HG02678 (cell line): ENCODE results near the gene MACC1.

Experiments used
- ATAC-seq: cut with Tn5 transposase; IDR thresholded peaks from one replicate; pipeline ENCODE4 v1.9.1; 2021; ENCODE audit warnings: mild to moderate bottlenecking, moderate library complexity; ENCODE audit not compliant: unreplicated experiment

Gene MACC1, protein sequence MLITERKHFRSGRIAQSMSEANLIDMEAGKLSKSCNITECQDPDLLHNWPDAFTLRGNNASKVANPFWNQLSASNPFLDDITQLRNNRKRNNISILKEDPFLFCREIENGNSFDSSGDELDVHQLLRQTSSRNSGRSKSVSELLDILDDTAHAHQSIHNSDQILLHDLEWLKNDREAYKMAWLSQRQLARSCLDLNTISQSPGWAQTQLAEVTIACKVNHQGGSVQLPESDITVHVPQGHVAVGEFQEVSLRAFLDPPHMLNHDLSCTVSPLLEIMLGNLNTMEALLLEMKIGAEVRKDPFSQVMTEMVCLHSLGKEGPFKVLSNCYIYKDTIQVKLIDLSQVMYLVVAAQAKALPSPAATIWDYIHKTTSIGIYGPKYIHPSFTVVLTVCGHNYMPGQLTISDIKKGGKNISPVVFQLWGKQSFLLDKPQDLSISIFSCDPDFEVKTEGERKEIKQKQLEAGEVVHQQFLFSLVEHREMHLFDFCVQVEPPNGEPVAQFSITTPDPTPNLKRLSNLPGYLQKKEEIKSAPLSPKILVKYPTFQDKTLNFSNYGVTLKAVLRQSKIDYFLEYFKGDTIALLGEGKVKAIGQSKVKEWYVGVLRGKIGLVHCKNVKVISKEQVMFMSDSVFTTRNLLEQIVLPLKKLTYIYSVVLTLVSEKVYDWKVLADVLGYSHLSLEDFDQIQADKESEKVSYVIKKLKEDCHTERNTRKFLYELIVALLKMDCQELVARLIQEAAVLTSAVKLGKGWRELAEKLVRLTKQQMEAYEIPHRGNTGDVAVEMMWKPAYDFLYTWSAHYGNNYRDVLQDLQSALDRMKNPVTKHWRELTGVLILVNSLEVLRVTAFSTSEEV

DNA sequence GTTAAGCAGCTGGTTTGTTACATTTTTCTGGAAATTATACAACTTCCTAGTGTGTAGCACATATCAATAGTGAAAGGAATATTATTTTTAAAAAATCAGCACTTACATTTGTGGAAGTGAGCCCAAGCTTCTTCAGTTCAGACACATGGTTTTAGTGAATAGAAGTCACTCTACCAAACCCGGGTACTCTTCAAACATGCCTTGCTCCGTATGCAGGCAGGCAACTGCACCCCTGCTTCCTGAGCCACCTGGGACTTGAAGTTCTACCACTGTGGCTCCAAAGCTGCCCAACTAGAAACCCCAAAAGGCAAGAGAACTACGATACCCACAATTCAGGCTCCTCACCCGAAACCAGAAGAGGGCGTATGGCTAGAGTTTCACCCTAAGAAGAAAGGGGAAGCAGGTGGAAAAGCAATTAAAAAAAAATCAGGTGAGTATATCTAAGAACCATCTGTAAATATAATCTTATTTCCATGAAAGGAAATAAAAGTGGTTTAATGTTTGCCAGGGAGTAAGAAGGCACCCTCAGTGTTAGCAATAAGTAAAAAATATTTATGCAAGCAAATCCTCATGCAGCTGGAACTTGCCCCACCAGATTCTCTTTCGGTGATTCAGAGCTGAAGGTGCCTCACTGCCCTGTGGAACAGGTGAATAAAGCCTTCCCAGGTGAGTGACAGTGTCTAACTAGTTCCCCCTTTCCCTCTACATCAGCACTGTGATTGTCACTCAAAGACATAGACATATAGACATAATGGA, at the start of gene MACC1:
TSS of gene MACC1 (minus strand) at position 192 of the 756 bp plus-strand sequence. CDS start 55,522 bp downstream, outside the sequence.
- ATAC-seq = peak; percentile 48

DNA sequence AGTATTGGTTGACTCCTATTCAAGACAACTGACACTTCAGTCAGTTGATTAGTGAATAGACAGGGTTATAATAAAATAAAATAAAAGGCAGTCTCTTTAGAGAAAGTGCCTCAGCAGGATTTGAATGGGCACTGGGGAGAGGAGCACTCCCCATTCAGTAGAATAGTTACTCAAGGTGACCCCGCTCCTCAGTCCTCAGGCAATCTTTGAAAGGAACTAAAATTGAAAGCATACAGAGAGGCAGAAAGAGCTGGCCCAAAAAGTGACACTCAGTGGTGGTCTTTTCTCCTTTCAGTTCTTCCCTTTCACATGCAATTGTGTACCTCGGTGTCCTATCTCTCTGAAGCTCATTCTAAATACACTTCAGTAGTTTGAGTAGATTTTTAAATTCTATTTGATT, 47.4 kb upstream of the MACC1 start:
- ATAC-seq = no peak

DNA sequence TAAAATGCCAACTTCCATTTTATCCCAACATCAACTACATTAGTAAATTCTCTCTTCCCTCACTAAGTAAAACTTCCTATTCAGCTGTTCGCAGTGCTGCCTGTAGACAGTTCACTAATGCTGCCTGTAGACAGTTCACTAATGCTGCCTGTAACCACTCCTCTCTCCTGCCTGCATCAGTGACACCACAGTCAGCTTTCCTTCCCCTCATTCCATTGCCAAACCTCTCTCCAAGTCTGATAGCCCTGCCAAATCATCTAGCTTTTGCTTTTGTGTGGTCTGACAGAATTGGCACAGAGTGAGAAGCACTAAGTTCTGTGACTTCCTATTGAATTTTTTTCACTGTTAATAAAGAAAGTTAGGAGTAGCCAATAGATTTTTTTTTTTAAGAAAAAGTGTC, 43.0 kb upstream of the MACC1 start:
- no peak for ATAC-seq

DNA sequence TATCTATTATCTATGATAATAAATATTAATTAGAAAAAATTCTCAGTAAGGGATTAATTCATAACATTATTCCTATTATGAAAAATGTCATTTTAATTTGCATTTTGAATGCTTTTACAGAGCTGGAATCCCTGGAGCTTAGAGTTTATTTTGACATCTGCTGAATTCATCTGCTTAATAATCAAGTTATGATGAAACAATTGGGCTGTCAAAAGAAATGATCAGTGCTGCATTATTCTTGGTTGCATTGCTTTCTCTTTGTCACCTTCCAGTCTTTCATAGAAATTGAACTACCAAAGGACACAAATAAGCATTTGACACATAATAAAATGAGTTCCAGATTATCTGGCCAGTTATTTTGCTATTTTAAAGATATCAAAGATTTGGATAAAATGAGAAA, 40.0 kb upstream of the MACC1 start:
- no peak for ATAC-seq

DNA sequence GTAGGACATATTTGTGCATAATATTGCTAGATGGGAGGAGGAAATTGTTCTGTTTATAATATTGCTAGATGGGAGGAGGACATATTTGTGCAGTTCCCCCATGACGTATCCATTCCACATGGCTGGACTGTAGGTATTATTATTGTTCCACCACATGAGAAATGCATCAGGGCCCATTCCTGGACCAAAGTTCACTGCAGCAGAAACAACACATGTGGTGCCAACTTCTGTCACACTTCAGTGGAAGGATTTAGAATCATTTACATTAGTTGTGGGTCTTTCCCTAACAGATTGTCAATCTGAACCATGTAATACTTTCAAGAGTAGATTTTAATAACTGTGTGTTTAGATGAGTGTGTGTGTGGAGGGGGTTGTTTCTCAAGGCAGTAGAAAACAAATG, 32.7 kb upstream of the MACC1 start:
- ATAC-seq = no peak

DNA sequence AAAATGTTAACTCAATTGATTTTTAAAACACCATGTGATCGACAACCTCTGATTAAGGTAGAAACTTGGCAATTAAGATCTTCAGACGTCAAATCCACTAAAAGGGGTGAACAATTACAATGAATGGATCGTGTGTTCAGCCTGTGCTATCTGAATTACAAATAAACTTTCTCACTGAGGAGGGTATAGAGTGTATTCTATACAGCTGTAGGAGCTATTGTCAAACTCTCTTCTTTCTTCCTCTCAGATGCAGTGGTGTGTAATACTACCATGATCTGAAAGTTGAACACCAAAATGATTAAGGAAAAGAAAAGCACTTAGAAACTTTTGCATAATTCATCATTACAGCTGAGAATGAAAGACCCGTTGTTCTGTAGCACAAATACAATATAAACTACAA, 32.2 kb upstream of the MACC1 start:
- no peak for ATAC-seq

DNA sequence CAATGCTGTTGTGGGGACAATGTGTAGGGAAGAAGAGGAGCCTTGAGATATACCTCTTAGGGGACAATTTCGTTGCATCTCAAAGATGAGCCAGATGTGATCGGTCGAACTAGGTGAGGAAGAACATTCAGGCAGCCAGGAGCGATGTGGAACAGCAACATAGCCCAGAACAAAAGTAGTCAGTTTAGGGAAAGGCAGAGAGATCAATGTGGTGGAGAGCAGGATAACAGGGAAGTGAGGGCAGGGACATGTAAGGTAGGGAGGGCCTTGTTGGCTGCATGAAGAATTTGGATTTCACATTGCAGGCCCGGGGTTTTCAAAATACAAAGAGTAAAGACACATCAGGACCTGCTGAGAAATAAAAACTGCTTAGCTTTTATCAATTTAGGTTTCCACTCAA, 29.1 kb upstream of the MACC1 start:
- ATAC-seq = no peak

DNA sequence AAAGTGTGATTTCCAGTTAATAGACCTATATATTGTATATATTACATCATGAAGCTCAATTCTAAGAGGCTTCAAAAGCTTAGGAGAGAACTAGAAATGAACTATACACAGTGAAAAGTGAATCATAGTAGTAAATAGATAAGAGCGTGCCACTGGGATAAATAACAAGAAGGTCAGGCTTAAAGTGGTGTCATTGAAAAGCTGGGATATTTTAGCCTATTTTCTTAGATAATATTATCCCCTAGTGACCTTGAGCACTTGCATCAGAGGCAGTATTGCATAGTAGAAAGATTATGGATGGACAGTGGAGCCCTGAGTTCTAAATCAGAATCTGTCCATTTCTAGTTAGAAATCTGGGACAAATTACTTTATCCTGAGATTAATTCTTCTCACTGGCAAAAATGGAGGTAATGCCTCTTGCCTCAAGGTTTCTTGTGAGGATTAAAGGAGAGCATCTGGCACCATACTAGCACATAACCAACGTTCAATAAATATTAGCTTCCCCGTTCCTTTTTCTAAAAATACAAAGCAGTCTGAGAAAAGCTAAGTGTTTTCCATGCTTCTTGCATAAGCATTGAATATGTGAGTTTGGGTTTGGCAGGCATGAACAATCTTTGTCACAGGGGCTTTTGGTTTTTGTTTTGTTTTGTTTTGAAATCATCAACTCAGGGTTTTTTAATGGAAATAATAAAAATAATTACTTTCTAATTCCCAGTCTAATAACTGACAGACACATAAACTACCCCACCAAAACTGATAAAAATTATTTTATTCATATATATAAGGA, 27.3 kb upstream of the MACC1 start:
- ATAC-seq = no peak

DNA sequence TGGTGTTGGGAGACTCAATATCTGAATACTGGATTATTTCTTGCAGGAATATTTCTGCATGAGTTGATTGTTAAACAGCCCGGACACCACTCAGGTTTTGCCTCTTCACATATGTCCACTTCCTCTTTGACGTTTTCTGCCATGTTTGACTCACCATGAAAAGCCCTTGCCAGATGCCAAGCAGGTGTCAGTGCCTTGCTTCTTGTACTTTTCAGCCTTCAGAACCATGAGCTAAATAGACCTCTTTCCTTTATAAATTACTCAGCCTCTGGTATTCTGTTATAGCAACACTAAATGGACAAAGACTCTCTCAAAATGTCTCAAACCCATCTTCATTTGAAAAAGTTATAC, 24.7 kb upstream of the MACC1 start:
- peak; percentile 44 for ATAC-seq

DNA sequence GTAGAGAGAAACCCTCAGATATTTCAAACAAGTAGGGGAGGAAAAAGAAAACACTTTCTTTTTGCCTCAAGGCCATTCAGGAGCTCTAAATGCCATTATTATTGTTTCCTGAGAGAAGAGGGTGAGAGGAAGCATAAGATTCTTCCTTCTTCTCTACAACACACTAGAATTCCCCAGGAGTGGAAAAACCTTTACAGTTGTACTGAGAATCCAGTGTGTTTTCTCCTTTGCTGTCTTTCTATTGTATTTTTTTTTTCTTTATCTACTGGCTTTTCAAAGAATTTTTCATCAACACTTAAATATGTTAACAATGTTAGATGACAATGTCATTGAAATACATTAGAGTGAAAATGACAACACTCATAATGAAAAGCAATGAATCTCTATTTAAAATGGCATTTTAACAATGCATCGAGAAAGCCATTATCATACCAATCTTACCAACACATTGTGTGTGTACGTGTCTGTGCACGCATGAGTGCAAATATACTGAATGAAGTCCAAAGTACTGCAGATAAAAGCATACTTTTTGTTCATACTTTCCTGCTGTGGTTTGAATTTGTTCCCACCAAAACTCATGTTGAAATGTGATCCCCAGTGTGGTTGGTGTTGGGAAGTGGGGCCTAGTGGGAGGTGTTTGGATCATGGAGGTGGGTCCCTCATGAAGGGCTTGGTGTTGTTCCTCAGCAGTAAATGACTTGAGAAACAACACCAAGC, 24.2 kb upstream of the MACC1 start:
- ATAC-seq = no peak

DNA sequence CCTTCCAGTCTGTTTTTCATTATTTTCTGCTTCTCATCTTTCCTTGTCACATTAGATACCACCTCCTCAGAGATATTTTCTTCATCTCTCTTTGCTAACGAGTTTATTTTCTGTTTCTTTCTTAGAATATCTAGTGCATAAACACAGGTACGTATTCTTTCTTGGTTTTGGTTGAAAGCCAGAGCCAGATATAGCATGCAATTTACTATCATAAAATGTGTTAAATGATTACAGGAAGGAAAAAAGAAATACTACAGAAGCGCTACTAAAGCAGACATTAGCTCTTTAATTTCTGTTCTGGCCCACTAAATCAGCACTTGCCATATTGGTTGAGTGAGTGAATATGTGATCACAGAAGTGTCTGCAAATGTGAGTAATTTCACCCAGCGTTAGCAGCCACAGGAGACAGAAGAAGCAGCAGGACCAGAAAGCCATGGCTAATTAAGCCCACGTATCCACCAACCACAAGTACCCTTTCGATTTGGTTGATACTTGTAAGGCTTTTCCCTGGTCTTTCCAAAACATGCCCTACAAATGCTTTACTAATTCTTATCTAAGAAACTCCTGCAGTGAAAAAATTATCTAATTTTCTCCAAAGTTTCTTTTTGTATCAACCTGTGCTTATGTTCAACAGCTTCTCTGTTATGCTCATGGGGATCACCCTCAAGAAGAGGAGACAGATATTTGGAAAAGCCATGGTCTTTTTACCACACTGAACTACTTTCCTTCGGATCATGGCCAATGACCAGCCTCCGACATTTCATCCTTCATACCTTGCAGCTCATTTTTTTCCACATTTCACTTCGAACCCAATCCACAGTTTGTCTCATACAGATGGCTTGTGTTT, 23.1 kb upstream of the MACC1 start:
- peak; percentile 45 for ATAC-seq

DNA sequence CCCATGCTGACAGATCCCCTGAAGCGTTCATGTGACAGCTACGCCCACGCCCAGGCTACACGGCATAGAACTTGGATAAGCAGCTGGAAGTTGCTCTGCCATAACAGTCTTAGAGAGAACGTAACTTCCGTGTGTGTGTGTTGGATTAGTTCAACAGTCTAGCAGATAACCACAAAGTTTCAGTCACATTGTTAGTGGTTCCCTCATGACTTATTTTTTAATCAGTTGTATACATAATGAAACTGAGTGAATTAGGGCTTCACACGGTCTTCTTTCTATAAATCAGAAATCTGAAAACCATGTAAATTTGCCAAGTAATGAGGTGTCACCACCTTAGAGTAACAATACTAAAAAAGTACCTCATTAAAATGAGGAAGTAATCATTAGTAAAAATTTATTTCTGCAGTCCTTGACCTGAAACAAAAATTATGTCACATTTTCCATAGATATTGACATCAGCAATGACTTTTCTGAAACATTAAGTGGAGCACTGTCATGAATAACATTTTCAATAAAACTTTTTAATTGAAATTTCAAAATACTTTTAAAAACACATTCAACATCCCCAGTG, 21.7 kb upstream of the MACC1 start:
- peak; percentile 74 for ATAC-seq

DNA sequence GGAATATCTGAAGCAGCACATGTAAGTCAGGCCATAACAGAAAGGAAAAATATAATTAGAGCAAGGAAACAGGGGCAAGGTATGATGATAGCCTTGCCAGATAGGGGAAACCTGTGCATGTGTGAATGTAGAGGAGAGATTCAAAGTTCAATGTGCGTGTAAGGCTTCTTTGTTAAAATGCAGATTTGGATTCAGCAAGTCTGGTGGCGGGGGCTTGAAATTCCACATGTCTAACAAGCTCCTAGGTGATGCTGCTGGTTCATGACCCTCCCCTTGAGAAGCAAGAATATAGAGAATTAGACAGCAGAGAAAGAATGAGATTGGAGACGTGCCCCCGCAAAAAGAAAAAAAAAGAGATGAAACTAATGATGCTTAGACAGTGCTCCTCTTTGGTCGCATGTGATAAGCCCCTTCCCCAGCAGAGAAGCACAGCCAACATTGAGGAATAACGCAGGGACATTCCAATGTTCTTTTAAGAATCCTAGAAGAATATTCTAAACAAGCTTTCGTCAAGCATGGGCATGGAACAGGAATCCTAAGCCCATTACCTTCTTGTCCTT, 21.1 kb upstream of the MACC1 start:
- ATAC-seq = no peak

DNA sequence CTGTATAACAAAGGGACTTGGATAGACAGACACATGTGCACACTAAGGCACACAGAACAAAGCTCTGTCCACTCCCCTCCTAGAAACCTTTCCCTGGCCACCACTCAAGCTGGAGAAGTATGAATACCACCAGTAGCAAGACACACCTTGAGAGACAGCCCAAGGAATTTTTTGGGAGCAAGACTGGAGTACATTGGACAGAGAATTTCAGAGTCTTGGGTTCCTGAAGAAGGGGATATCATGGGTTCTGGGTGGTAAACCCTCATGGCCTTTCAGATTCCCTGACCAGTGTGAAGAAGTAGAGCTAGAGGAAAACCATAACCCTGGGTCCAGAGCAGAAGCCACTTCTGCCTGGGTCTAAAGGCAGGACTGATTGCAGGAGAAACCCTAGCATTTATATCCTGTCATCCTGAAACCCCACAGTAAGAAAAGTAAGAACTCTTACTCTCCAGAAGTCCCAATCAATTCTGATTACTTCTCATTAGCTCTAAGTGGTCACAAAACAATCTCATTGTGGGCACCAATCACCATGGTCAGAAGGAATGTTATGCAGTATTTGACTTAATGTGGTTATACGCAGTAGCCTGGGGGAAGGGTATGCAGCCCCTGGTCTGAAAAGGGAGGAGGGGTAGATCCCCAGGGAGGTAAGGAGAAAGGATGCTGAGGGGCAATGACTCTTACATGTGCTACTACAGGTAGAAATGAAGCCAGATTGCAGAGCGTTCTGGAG, 20.4 kb upstream of the MACC1 start:
- no peak for ATAC-seq

DNA sequence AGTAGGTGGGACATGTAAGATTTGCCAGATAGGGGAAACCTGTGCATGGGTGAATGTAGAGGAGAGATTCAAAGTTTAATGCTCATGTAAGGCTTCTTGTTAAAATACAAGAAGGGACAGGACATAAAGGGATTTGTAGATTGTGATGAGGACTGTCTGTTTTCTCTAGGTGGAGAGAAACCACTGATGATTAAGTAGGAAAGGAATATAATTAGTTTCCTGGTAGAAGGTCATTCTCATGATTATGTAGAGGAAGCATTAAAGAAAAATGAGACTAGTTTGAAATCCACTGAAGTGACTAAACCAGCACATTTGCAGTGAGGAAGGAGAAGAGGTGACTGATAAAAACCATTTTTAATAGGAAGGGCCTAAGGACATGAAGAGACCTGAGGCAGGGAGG, 19.6 kb upstream of the MACC1 start:
- ATAC-seq = no peak

DNA sequence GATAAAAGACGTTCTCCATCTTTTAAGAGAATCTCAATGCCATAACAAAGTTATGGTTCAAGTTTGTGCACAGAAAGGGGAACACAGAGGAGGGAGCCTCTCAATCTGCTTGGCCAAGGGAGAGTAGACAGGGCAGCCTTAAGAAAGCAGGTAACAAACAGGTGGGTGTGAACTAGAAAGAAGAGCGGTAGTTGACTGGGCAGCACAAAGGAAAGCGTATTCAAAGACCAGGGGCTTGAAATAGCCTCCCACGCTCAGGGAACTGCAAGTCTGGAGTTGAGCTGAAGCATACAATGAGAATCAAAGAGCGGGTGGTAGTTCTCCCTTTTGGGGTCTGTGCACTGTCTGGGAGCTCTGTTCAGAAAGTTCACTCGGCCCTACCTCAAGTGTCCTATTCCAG, 18.9 kb upstream of the MACC1 start:
- ATAC-seq = no peak

DNA sequence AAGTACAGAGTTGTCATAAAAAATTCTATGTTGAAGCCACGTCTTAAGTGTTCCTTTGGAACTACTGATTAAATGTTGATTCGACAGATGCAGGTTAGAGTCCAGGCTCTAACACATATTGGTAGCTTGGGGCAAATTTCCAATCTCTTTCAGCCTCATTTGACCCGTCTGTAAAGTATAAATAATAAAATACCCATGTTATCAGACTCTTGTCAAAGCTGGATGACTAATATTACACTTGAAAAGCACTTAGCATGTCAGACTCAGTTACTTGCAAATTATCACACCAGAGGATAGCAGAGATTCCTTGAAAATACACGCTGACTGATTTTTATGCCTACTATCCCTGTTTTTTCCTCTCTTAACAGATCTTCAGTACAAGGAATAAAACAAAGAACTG, 18.1 kb upstream of the MACC1 start:
- no peak for ATAC-seq

DNA sequence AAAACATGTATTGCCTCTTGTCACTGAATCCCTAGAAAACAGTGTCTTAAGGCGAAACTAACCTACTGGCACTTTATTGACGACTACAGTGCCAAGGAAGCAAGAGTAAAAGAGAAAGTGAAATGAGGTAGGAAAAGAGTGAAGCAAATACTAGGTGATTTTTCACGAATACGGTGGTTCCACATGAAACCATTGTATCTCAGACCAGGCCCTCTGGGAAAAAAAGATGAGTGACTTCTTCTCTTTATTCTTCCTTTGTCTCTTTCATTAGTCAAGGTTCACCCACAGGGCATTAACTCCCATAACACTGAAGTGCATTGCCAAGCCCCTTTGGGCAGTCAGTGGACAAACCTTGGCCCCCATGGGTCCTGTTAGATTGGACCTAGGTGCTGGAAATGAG, 16.2 kb upstream of the MACC1 start:
- ATAC-seq = peak; percentile 49
